Neutrophil (primary cell): Measurements from ENCODE around the gene BLID.

ENCODE experiments used
- H3K27ac ChIP-seq: fragments of 200-600 bp; sonication (generic); 2 replicates; pipeline ENCODE4 v1.5.1; 2016; ENCODE audit warnings: mild to moderate bottlenecking, moderate library complexity
- H3K27me3 ChIP-seq: fragments of 200-600 bp; sonication (generic); 2 replicates; pipeline ENCODE4 v1.6.0; 2016; ENCODE audit warnings: mild to moderate bottlenecking
- H3K36me3 ChIP-seq: fragments of 200-600 bp; sonication (generic); 2 replicates; pipeline ENCODE4 v1.5.1; 2017
- H3K4me1 ChIP-seq, 2 experiments: fragments of 200-600 bp in 1 of 2; sonication (generic) in 1 of 2; 1 replicate in 1 of 2; 2 replicates in 1 of 2; pipeline versions ENCODE4 v1.5.1 to v1.6.1; 2013 to 2016; ENCODE audit warnings: low read depth in 1 of 2, low read length in 1 of 2, mild to moderate bottlenecking in 1 of 2, moderate library complexity in 1 of 2; ENCODE audit not compliant: control insufficient read depth in 1 of 2, insufficient read depth in 1 of 2
- H3K4me3 ChIP-seq, 2 experiments: fragments of 200-600 bp in 1 of 2; sonication (generic) in 1 of 2; 1 replicate in 1 of 2; 2 replicates in 1 of 2; pipeline ENCODE4 v1.5.1; 2013 to 2016; ENCODE audit warnings: low read depth in 1 of 2, low read length in 1 of 2, mild to moderate bottlenecking in 1 of 2, moderate library complexity in 1 of 2
- H3K9me3 ChIP-seq: fragments of 200-600 bp; sonication (generic); 2 replicates; pipeline ENCODE4 v1.5.1; 2016
- CTCF ChIP-seq: fragments of 200-600 bp; sonication (generic); IDR thresholded peaks from 2 replicates; pipeline ENCODE4 v1.5.1; 2016; ENCODE audit warnings: antibody characterized with exemption

The BLID gene

GRCh38 chr11:122138744-122139594, 23.0 kb upstream of the BLID start:
- H3K4me3 ChIP-seq, result no peak overlapping the region
- TF ChIP-seq CTCF, result no peak
- H3K36me3 ChIP-seq, result no peaks in the 10 kb centered on the region
- H3K9me3 ChIP-seq, result no peaks in the 10 kb centered on the region
- no peaks in the 10 kb centered on the region for H3K4me1 ChIP-seq
- no peak overlapping the region for H3K27ac ChIP-seq
- no peaks in the 10 kb centered on the region for H3K27me3 ChIP-seq

GRCh38 chr11:122137078-122137793, 21.2 kb upstream of the BLID start:
- H3K4me3 ChIP-seq, result no peak overlapping the region
- TF ChIP-seq CTCF, result no peak
- no peaks in the 10 kb centered on the region for H3K4me1 ChIP-seq
- H3K36me3 ChIP-seq, result no peaks in the 10 kb centered on the region
- no peak overlapping the region for H3K27ac ChIP-seq
- H3K27me3 ChIP-seq, result no peaks in the 10 kb centered on the region
- H3K9me3 ChIP-seq, result no peaks in the 10 kb centered on the region

- Histone ChIP-seq H3K4me3 (no peak overlapping the region), H3K36me3 (no peaks in the 10 kb centered on the region)
- no peak for TF ChIP-seq CTCF
Observed at GRCh38 chr11:122131126-122131525, 15.1 kb upstream of the BLID start.

GRCh38 chr11:122128146-122128545, 12.1 kb upstream of the BLID start:
- Histone ChIP-seq H3K4me1 (peaks cover 0 to 2% of the 10 kb centered on the region in 2 experiments), H3K4me3 (no peak overlapping the region), H3K27ac (no peak overlapping the region), H3K27me3 (no peaks in the 10 kb centered on the region), H3K9me3 (no peaks in the 10 kb centered on the region), H3K36me3 (no peaks in the 10 kb centered on the region)
- no peak for TF ChIP-seq CTCF

More at GRCh38 chr11:122131126-122131525, 15.1 kb upstream of the BLID start:
- Histone ChIP-seq H3K27me3 (no peaks in the 10 kb centered on the region), H3K9me3 (no peaks in the 10 kb centered on the region), H3K27ac (no peak overlapping the region), H3K4me1 (no peaks in the 10 kb centered on the region)

GRCh38 chr11:122127020-122127419, 11.0 kb upstream of the BLID start:
- Histone ChIP-seq H3K9me3 (no peaks in the 10 kb centered on the region), H3K4me3 (no peak overlapping the region), H3K4me1 (peaks cover 0 to 7% of the 10 kb centered on the region in 2 experiments), H3K36me3 (no peaks in the 10 kb centered on the region), H3K27me3 (no peaks in the 10 kb centered on the region), H3K27ac (no peak overlapping the region)
- TF ChIP-seq CTCF, result no peak
